ENCODE measurements around the gene MAP3K14.

The MAP3K14 gene

DNA sequence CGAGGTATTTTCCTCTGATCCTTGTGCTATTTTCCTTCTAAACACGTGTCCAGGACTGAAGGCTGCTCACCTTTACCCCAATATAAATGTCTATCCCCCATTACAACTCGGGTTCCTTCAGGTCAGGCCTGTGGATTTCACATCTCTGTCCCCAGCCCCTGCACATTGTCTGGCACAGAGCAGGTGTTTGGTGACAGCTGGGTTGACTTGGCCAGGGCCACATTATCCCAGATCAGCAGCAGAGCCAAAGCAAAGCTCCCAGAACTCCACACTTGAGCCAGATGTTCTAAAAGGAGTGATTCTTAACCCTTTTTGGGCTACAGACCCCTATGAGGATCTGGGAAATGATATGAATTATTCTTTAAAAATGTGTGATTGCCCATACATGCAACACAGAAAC, 36.9 kb downstream of the MAP3K14 start:
- no peaks in the 10 kb centered on the region for H3K79me2 ChIP-seq (ENCODE audit: control insufficient read depth, low read length)
- no peaks in the 10 kb centered on the region for H3K9me2 ChIP-seq (replicated peaks; ENCODE audit: control insufficient read depth, low read length)
- no peaks in the 10 kb centered on the region for H3K9me3 ChIP-seq (ENCODE audit: control insufficient read depth, insufficient read depth, low read length)
- H4K20me1 ChIP-seq (ENCODE audit: control insufficient read depth, insufficient read depth, low read depth, low read length), result no peaks in the 10 kb centered on the region; the same call in 1 of the 2 replicates
- H3K4me3 ChIP-seq (ENCODE audit: low read length), result no peak overlapping the region
- peaks cover 9% of the 10 kb centered on the region for H3K4me1 ChIP-seq (ENCODE audit: control insufficient read depth, low read length)
- H3K4me2 ChIP-seq (ENCODE audit: low read length), result no peak overlapping the region
- H3K27me3 ChIP-seq (ENCODE audit: control insufficient read depth, low read length), result no peaks in the 10 kb centered on the region
- peaks cover 8% of the 10 kb centered on the region; the same call in 1 of the 2 replicates for H3F3A ChIP-seq (ENCODE audit: control insufficient read depth, insufficient read depth)
- no peak for TF ChIP-seq EZH2phosphoT487 (IDR thresholded peaks at IDR 0.05; ENCODE audit: borderline replicate concordance, low read length)
- TF ChIP-seq, protein P1, sequence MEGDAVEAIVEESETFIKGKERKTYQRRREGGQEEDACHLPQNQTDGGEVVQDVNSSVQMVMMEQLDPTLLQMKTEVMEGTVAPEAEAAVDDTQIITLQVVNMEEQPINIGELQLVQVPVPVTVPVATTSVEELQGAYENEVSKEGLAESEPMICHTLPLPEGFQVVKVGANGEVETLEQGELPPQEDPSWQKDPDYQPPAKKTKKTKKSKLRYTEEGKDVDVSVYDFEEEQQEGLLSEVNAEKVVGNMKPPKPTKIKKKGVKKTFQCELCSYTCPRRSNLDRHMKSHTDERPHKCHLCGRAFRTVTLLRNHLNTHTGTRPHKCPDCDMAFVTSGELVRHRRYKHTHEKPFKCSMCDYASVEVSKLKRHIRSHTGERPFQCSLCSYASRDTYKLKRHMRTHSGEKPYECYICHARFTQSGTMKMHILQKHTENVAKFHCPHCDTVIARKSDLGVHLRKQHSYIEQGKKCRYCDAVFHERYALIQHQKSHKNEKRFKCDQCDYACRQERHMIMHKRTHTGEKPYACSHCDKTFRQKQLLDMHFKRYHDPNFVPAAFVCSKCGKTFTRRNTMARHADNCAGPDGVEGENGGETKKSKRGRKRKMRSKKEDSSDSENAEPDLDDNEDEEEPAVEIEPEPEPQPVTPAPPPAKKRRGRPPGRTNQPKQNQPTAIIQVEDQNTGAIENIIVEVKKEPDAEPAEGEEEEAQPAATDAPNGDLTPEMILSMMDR (IDR thresholded peaks at IDR 0.05; ENCODE audit: low read depth, low read length, poor library complexity, severe bottlenecking), result no peak
- H3K27ac ChIP-seq (ENCODE audit: low read depth, low read length), result no peak overlapping the region
- H3K36me3 ChIP-seq (ENCODE audit: control insufficient read depth, low read length), result peaks cover 28% of the 10 kb centered on the region

DNA sequence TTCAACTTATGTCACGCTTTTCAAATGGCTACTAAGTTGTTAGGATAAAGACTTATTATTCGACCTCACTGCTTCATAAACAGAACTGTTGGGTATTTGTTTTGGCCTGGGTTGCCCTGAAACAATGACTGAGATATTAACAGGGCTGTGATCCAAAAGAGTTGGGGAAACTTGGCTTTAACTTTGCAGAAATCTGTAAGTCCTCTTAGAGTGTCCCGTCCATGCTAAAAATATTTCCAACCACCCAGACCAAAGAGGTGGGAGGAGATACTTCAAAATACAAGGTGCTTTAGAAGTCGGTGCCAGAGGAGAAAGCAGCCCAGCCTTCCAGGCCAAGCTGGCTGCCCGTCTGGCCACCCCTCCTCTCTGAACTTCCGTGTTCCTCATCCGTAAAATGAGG, 38.8 kb downstream of the MAP3K14 start:
- no peaks in the 10 kb centered on the region; the same call in 1 of the 2 replicates for H4K20me1 ChIP-seq (ENCODE audit: control insufficient read depth, insufficient read depth, low read depth, low read length)
- no peaks in the 10 kb centered on the region for H3K9me2 ChIP-seq (replicated peaks; ENCODE audit: control insufficient read depth, low read length)
- no peaks in the 10 kb centered on the region for H3K79me2 ChIP-seq (ENCODE audit: control insufficient read depth, low read length)
- H3K4me3 ChIP-seq (ENCODE audit: low read length), result no peak overlapping the region
- no peaks in the 10 kb centered on the region for H3K9me3 ChIP-seq (ENCODE audit: control insufficient read depth, insufficient read depth, low read length)
- H3K27me3 ChIP-seq (ENCODE audit: control insufficient read depth, low read length), result no peaks in the 10 kb centered on the region
- peaks cover 8% of the 10 kb centered on the region; the same call in 1 of the 2 replicates for H3F3A ChIP-seq (ENCODE audit: control insufficient read depth, insufficient read depth)
- H3K36me3 ChIP-seq (ENCODE audit: control insufficient read depth, low read length), result peaks cover 21% of the 10 kb centered on the region
- no peak overlapping the region for H3K4me2 ChIP-seq (ENCODE audit: low read length)
- H3K4me1 ChIP-seq (ENCODE audit: control insufficient read depth, low read length), result peaks cover 4% of the 10 kb centered on the region; the same call in 1 of the 2 replicates
- no peak overlapping the region for H3K27ac ChIP-seq (ENCODE audit: low read depth, low read length)
- no peak for TF ChIP-seq EZH2phosphoT487 (IDR thresholded peaks at IDR 0.05; ENCODE audit: borderline replicate concordance, low read length)
- TF ChIP-seq, protein P1 (IDR thresholded peaks at IDR 0.05; ENCODE audit: low read depth, low read length, poor library complexity, severe bottlenecking), result no peak

DNA sequence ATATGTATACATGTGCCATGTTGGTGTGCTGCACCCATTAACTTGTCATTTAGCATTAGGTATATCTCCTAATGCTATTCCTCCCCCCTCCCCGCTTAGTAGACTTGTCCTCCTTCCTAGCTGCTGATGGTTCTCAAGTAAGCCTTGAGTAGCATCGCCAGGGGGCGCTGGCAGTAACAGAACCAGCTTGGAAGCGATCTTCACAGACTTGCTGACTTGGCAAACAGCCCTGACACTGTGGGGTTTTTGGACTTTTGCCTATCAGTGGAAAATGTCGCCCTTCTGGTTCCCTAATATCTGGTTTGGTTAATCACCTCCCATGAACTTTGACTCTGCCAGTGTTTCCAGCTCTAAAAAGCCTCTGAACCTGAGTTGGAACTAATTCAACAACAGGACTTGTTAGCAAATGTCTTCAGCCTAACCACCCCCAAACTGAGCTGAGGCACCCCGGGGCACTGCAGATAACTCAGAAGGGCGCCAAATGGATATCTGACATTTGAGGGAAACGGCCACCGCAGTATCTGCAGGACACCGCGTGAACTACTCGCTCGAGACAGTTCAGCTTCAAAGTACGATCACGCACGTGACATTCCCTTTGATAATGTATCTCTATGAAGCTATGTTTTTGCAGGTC, 39.5 kb downstream of the MAP3K14 start:
- Histone ChIP-seq H3K4me3 (ENCODE audit: low read length) (no peak overlapping the region), H3F3A (ENCODE audit: control insufficient read depth, insufficient read depth) (peaks cover 8% of the 10 kb centered on the region; the same call in 1 of the 2 replicates), H3K4me1 (ENCODE audit: control insufficient read depth, low read length) (peaks cover 4% of the 10 kb centered on the region; the same call in 1 of the 2 replicates), H3K79me2 (ENCODE audit: control insufficient read depth, low read length) (no peaks in the 10 kb centered on the region), H3K27ac (ENCODE audit: low read depth, low read length) (no peak overlapping the region), H3K27me3 (ENCODE audit: control insufficient read depth, low read length) (no peaks in the 10 kb centered on the region), H3K4me2 (ENCODE audit: low read length) (no peak overlapping the region), H3K9me3 (ENCODE audit: control insufficient read depth, insufficient read depth, low read length) (no peaks in the 10 kb centered on the region), H3K36me3 (ENCODE audit: control insufficient read depth, low read length) (peaks cover 15% of the 10 kb centered on the region; the same call in 1 of the 2 replicates), H4K20me1 (ENCODE audit: control insufficient read depth, insufficient read depth, low read depth, low read length) (no peaks in the 10 kb centered on the region; the same call in 1 of the 2 replicates), H3K9me2 (replicated peaks; ENCODE audit: control insufficient read depth, low read length) (no peaks in the 10 kb centered on the region)
- TF ChIP-seq, protein P1 (IDR thresholded peaks at IDR 0.05; ENCODE audit: low read depth, low read length, poor library complexity, severe bottlenecking), result peak; percentile 70
- no peak for TF ChIP-seq EZH2phosphoT487 (IDR thresholded peaks at IDR 0.05; ENCODE audit: borderline replicate concordance, low read length)

All from DOHH2 (cell line).